MCF 10A (cell line): Measurements from ENCODE around the gene ZNF141. TPM values are rescaled to one million over a fixed set of nuclear protein-coding genes. Genes with fewer than 3 reads are reported as not detected.

ENCODE experiments used
- BruUV-seq: library from RNA; stranded (reverse); fragments of 400-500 nt; replicated peaks from 2 replicates; lab custom pipeline; 2021; lab: Mats Ljungman, UMichigan
- CTCF ChIA-PET: fragments of 300-600 bp; sonication (Branson Sonifier 250); formaldehyde crosslinking; extraction: SDS; loops from one replicate; lab custom pipeline; 2021; ENCODE audit warnings: antibody characterized with exemption, inconsistent platforms; lab: Yijun Ruan, JAX
- POLR2A ChIA-PET: fragments of 300-600, 350-650 bp; sonication (Branson Sonifier 250); formaldehyde crosslinking; extraction: SDS; loops from one replicate; lab custom pipeline; 2020; ENCODE audit warnings: antibody characterized with exemption, inconsistent platforms; lab: Yijun Ruan, JAX
- DNase-seq: peaks from one replicate; pipeline ENCODE4 v3.0.0-alpha.2; 2018; ENCODE audit not compliant: unreplicated experiment
- H3K27ac Mint-ChIP-seq: one replicate; pipeline ENCODE4 v1.8.0; 2022; ENCODE audit warnings: mild to moderate bottlenecking, low read depth, mixed read lengths; ENCODE audit not compliant: unreplicated experiment
- H3K27me3 Mint-ChIP-seq: one replicate; pipeline ENCODE4 v1.8.0; 2022; ENCODE audit warnings: mixed read lengths; ENCODE audit not compliant: insufficient read depth, unreplicated experiment
- H3K36me3 Mint-ChIP-seq: one replicate; pipeline ENCODE4 v1.8.0; 2022; ENCODE audit warnings: mild to moderate bottlenecking, moderate library complexity, mixed read lengths; ENCODE audit not compliant: insufficient read depth, unreplicated experiment
- H3K4me1 Mint-ChIP-seq: one replicate; pipeline ENCODE4 v1.8.0; 2022; ENCODE audit warnings: mixed read lengths; ENCODE audit not compliant: insufficient read depth, unreplicated experiment
- H3K4me3 Mint-ChIP-seq: one replicate; pipeline ENCODE4 v1.8.0; 2022; ENCODE audit warnings: mild to moderate bottlenecking, moderate library complexity, mixed read lengths; ENCODE audit not compliant: unreplicated experiment
- H3K9me3 Mint-ChIP-seq: one replicate; pipeline ENCODE4 v1.8.0; 2022; ENCODE audit warnings: mixed read lengths; ENCODE audit not compliant: unreplicated experiment
- CTCF ChIP-seq: fragments of 200-600 bp; IDR thresholded peaks from one replicate; pipeline ENCODE4 v1.8.0; 2022; ENCODE audit warnings: antibody characterized with exemption, mild to moderate bottlenecking; ENCODE audit not compliant: unreplicated experiment
- intact Hi-C: fragments of 100-400 bp; cut with micrococcal nuclease; formaldehyde crosslinking; loops from 2 replicates; pipeline ENCODE4 v1.14.1; 2022
- total RNA-seq: library from RNA; stranded (reverse); gene quantifications from 2 replicates; pipeline ENCODE4 v1.2.3, GENCODE V29; 2022

ZNF141 gene
- total RNA-seq, 1 experiment from 2014 or later, result 11.3 TPM

DNA sequence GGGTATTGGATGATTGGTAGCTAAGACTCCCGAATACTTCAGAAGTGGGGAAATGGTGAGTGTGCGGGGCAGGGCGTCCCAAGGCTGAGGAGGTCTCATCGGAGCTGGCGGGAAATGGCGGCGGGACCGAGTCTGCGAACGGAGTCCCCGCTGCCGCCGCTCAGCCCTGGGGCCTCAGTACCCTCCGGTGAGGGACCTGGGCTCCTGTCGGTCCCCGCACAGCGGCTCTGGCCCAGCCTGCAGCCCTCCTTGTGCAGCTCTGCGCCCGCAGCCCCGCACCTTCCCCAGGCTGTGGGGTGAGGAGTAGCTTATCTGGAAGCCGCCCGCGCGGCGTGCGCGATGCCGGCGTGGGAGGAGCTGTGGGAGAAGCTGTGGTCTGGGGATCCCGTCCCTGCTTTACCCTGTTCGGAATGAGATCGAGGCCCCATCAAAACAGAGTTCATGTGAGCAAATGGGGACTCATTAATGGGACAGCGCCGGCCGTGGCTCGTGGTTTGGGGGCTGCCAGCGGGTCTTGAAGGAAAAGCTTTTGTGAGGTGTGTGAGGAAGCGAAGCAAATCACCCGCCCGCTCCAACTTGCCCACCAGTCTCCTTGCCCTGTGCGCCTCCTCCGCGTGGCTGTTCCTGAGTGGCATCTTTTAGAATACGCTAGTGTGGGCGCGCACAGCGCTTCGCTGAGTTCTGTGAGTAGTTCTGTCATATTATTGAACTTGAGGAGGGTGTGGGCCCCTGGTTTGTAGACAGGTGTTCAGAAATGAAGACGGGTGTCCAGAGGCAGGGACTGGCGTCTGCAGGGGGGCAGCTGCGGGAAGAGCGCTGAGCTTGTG, 531 bp downstream of the ZNF141 start:
- H3K27me3 Mint-ChIP-seq, result no peaks in the 10 kb centered on the region
- DNase-seq, result peak; percentile 23
- CTCF ChIA-PET, result interaction anchor here (0.6 to 0.7 kb wide), 2 partner anchors 214 to 265 kb away, joined by 3 read pairs; no protein-coding TSS in a partner anchor
- H3K4me3 Mint-ChIP-seq, result peak overlapping the region; percentile 86
- peak overlapping the region; percentile 95 for H3K27ac Mint-ChIP-seq
- H3K9me3 Mint-ChIP-seq, result peaks cover 12% of the 10 kb centered on the region
- no peak for TF ChIP-seq CTCF
- H3K36me3 Mint-ChIP-seq, result peaks cover 37% of the 10 kb centered on the region
- BruUV-seq, result no TSS peak
- H3K4me1 Mint-ChIP-seq, result no peaks in the 10 kb centered on the region
- intact Hi-C loops, result no loop called here
- POLR2A ChIA-PET, result interaction anchor here (0.8 to 3.0 kb wide), 10 partner anchors 19 to 340 kb away, joined by 3 to 16 read pairs (median 4); partner anchors contain the start of genes ZNF595, ZNF718 and ZNF732

DNA sequence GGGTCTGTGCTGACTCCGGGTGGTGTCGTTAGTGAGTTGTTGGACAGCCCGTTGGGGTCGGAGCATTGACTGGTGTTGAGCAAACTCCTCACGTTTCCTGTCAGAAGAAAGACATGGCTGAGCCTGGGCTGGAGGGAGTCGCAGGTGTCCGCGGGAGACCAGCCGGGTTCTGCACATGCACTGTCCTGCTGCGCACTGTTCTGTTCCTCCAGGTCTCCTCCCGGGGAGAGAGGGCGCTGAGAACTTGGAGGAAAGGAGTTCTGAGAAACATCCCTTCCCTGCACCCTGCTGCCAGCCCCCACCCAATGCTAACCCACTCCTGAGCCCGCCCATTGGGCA, 1.1 kb downstream of the ZNF141 start:
- no peak for DNase-seq
- ChIA-PET CTCF (interaction anchor here (0.6 kb wide), 1 partner anchor 264 kb away, joined by 3 read pairs; no protein-coding TSS in a partner anchor), POLR2A (interaction anchor here (0.8 to 3.0 kb wide), 6 partner anchors 20 to 285 kb away, joined by 3 to 16 read pairs (median 8); partner anchors contain the start of genes ZNF595, ZNF718 and ZNF732)
- peaks cover 12% of the 10 kb centered on the region for H3K9me3 Mint-ChIP-seq
- peak overlapping the region; percentile 86 for H3K4me3 Mint-ChIP-seq
- peaks cover 38% of the 10 kb centered on the region for H3K36me3 Mint-ChIP-seq
- TF ChIP-seq CTCF, result no peak
- H3K27me3 Mint-ChIP-seq, result no peaks in the 10 kb centered on the region
- BruUV-seq, result TSS peak; percentile 21
- intact Hi-C loops, result no loop called here
- H3K27ac Mint-ChIP-seq, result peak overlapping the region; percentile 95
- H3K4me1 Mint-ChIP-seq, result no peaks in the 10 kb centered on the region

GRCh38 chr4:340011-340410, 2.4 kb downstream of the ZNF141 start:
- DNase-seq, result no peak
- Mint-ChIP-seq H3K9me3 (peaks cover 12% of the 10 kb centered on the region), H3K27ac (no peak overlapping the region), H3K27me3 (no peaks in the 10 kb centered on the region), H3K4me3 (peak overlapping the region; percentile 86), H3K36me3 (peaks cover 46% of the 10 kb centered on the region), H3K4me1 (no peaks in the 10 kb centered on the region)
- TF ChIP-seq CTCF, result no peak
- no TSS peak for BruUV-seq
- ChIA-PET POLR2A (no interaction called here), CTCF (interaction anchor here (0.7 kb wide), 1 partner anchor 9 kb away, joined by 4 read pairs; no protein-coding TSS in a partner anchor)
- intact Hi-C loops, result no loop called here

DNA sequence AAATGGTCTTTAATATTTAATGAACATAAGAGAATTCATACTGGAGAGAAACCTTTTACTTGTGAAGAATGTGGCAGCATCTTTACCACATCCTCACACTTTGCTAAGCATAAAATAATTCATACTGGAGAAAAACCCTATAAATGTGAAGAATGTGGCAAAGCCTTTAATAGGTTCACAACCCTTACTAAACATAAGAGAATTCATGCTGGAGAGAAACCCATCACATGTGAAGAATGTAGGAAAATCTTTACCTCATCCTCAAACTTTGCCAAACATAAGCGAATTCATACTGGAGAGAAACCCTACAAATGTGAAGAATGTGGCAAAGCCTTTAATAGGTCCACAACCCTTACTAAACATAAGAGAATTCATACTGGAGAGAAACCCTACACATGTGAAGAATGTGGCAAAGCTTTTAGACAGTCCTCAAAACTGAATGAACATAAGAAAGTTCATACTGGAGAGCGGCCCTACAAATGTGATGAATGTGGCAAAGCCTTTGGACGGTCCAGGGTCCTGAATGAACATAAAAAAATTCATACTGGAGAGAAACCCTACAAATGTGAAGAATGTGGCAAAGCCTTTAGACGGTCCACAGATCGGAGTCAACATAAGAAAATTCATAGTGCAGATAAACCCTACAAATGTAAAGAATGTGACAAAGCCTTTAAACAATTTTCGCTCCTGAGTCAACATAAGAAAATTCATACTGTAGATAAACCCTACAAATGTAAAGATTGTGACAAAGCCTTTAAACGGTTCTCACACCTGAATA, 35.6 kb downstream of the ZNF141 start:
- no peak for DNase-seq
- Mint-ChIP-seq H3K9me3 (peaks cover 12% of the 10 kb centered on the region), H3K27ac (no peak overlapping the region), H3K4me3 (no peak overlapping the region), H3K27me3 (no peaks in the 10 kb centered on the region), H3K36me3 (peaks cover 66% of the 10 kb centered on the region), H3K4me1 (no peaks in the 10 kb centered on the region)
- no peak for TF ChIP-seq CTCF
- intact Hi-C loops, result no loop called here
- CTCF ChIA-PET, result no interaction called here
- no TSS peak for BruUV-seq
- POLR2A ChIA-PET, result interaction anchor here (0.6 kb wide), 1 partner anchor 320 kb away, joined by 3 read pairs; the partner anchor contains the start of gene ZNF595
